PC-9 (cell line): Measurements from ENCODE around the gene TMEM207.

Source experiments
- CTCF ChIP-seq: fragments of 200-600 bp; sonication (generic); conservative IDR thresholded peaks from 2 replicates; pipeline ENCODE4 v1.6.1; 2017; ENCODE audit warnings: mixed run types, antibody characterized with exemption, mild to moderate bottlenecking, moderate library complexity
- EZH2 ChIP-seq: fragments of 200-600 bp; sonication (generic); IDR thresholded peaks from 2 replicates; pipeline ENCODE4 v1.8.0; 2017; ENCODE audit warnings: antibody characterized with exemption, low read depth

GRCh38 chr3:190481779-190482178, 32.1 kb upstream of the TMEM207 start:
- no peak for TF ChIP-seq CTCF
- no peak for TF ChIP-seq EZH2
